ENCODE data around the gene JSRP1.

JSRP1 gene

DNA sequence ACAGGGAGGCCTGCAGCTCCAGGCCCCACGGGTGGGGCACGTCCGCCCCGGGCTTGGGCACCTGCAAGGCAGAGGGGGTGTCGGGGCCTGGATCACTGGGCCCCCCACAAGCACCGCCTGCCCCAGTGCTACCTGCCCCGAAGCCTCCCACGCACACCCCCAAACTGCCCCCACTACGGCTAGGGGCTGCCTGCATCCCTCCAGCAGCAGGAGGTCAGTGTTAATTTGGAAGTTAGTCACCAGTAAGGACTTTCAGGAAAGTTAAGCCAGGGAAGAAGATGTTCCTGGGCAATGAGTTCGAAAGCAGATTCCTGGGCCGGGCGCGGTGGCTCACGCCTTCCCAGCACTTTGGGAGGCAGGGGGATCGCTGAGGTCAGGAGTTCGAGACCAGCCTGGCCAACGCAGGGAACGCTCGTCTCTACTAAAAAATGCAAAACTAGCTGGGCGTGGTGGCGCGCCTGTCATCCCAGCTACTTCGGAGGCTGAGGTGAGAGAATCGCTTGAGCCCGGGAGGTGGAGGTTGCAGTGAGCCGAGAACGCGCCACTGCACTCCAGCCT, 20.3 kb upstream of the JSRP1 start:
- Mint-ChIP-seq H3K27ac (no peak overlapping the region), H3K27me3 (peaks cover under 1% of the 10 kb centered on the region), H3K36me3 (peaks cover 21% of the 10 kb centered on the region), H3K4me3 (no peak overlapping the region), H3K4me1 (peaks cover 34% of the 10 kb centered on the region), H3K9me3 (no peaks in the 10 kb centered on the region)
- CTCF ChIA-PET: interaction anchor here (0.7 kb wide), 1 partner anchor 41 kb away, joined by 3 read pairs; no protein-coding TSS in a partner anchor
- no peak for DNase-seq

DNA sequence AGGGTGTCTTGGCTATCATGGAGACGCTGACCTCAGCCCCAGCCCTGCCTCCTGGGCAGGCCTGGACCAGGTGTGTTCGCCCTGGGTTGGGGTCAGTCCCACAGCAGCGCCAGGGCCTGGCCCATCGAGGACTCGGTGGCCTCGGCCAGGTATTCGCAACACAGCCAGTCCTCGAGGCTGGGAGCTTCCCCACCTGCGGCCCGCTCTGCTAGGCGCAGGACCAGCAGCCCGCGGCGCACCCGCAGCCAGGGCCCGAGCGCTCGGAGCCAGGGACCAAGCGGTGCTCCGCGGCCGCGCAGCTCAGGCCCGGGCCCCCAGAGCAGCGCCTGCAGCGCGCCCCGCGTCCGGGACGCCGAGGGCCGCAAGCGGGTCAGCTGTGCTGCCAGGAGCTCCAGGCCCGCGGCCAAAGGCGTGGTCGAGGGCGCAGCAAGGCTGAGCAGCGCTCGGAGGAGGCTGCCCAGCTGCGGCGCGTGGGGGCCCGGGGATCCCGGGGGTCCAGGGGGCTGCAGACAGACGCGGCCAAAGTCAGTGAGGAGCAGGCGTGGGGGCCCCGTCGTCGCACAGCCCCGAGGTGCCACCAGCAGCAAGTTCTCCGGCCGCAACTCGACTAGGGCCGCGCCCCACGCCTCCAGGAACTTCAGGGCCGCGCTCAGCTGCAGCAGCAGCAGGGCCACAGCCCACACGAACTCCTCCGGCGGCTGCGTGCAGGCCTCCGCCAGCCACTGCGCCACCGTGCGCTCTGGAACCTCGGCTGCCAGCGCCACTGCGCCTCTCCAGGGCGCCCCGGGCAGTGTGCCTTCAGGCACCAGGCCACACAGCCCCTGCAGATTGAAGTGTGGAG, 19.6 kb upstream of the JSRP1 start:
- peaks cover 24% of the 10 kb centered on the region for H3K36me3 Mint-ChIP-seq

DNA sequence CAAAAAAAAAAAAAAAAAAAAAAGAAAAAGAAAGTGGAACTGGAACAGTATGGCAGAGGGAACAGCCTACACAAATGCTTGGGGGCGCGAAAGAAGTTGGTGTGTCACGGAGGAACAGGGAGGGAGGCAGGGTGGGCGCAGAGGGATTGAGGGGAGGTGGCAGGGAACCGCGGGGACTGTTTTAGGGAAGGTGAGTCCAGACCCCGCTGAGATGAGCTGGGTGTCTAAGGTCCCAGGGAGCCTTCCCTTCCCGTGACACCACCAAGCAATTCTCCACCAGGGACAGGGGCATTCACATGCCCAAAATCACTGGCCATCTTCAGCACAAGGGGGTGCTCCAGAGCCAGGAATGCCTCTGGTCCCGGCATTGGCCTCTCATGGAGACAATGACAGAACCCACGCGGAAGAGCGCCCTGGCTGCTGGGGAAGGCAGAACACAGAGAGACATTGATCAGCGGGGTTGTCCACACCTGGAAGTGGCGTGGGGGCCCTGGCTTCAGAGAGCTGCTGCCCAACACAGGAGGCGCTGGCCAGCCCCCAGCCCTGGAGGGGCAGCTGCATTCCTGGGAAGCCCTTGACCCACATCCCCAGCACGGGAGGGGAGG, 18.8 kb upstream of the JSRP1 start:
- peak overlapping the region; percentile 75 for H3K27ac Mint-ChIP-seq
- peaks cover 24% of the 10 kb centered on the region for H3K36me3 Mint-ChIP-seq
- H3K4me3 Mint-ChIP-seq: no peak overlapping the region
- CTCF ChIA-PET: interaction anchor here (0.7 to 3.1 kb wide), 10 partner anchors 8 to 326 kb away, joined by 3 to 16 read pairs (median 3); partner anchors contain the start of gene AMH
- peak; percentile 80 for DNase-seq
- H3K27me3 Mint-ChIP-seq: no peaks in the 10 kb centered on the region
- H3K9me3 Mint-ChIP-seq: no peaks in the 10 kb centered on the region
- H3K4me1 Mint-ChIP-seq: peaks cover 36% of the 10 kb centered on the region

More for the DNA sequence above, 19.6 kb upstream of the JSRP1 start:
- Mint-ChIP-seq H3K27me3 (no peaks in the 10 kb centered on the region), H3K4me1 (peaks cover 36% of the 10 kb centered on the region), H3K27ac (no peak overlapping the region), H3K4me3 (no peak overlapping the region), H3K9me3 (no peaks in the 10 kb centered on the region)
- DNase-seq: no peak
- CTCF ChIA-PET: interaction anchor here (0.7 to 2.1 kb wide), 5 partner anchors 12 to 326 kb away, joined by 3 to 6 read pairs (median 3); no protein-coding TSS in a partner anchor

- peak overlapping the region; percentile 65 for H3K4me3 Mint-ChIP-seq
- peaks cover 25% of the 10 kb centered on the region for H3K36me3 Mint-ChIP-seq
- no peak for DNase-seq
- H3K27me3 Mint-ChIP-seq: peaks cover 3% of the 10 kb centered on the region
- no peaks in the 10 kb centered on the region for H3K9me3 Mint-ChIP-seq
- H3K27ac Mint-ChIP-seq: peak overlapping the region; percentile 86
- CTCF ChIA-PET: interaction anchor here (0.7 to 3.1 kb wide), 11 partner anchors 9 to 327 kb away, joined by 3 to 16 read pairs (median 4); partner anchors contain the start of genes AMH and PLEKHJ1
- H3K4me1 Mint-ChIP-seq: peaks cover 36% of the 10 kb centered on the region
Observed at GRCh38 chr19:2274185-2274711, 18.0 kb upstream of the JSRP1 start.

GRCh38 chr19:2273356-2274184, 17.4 kb upstream of the JSRP1 start:
- Mint-ChIP-seq H3K27me3 (peaks cover 3% of the 10 kb centered on the region), H3K4me1 (peaks cover 40% of the 10 kb centered on the region), H3K27ac (peak overlapping the region; percentile 86), H3K36me3 (peaks cover 25% of the 10 kb centered on the region), H3K9me3 (no peaks in the 10 kb centered on the region), H3K4me3 (peak overlapping the region; percentile 65)
- DNase-seq: peak; percentile 86
- CTCF ChIA-PET: interaction anchor here (0.7 to 3.1 kb wide), 8 partner anchors 12 to 118 kb away, joined by 3 to 16 read pairs (median 6); partner anchors contain the start of genes AMH and PLEKHJ1

- peaks cover 23% of the 10 kb centered on the region for H3K36me3 Mint-ChIP-seq
- H3K4me1 Mint-ChIP-seq: peaks cover 48% of the 10 kb centered on the region
- CTCF ChIA-PET: interaction anchor here (0.8 to 3.1 kb wide), 6 partner anchors 9 to 36 kb away, joined by 3 to 16 read pairs (median 4); partner anchors contain the start of gene PLEKHJ1
Observed at GRCh38 chr19:2271234-2272103, 15.3 kb upstream of the JSRP1 start.

DNA sequence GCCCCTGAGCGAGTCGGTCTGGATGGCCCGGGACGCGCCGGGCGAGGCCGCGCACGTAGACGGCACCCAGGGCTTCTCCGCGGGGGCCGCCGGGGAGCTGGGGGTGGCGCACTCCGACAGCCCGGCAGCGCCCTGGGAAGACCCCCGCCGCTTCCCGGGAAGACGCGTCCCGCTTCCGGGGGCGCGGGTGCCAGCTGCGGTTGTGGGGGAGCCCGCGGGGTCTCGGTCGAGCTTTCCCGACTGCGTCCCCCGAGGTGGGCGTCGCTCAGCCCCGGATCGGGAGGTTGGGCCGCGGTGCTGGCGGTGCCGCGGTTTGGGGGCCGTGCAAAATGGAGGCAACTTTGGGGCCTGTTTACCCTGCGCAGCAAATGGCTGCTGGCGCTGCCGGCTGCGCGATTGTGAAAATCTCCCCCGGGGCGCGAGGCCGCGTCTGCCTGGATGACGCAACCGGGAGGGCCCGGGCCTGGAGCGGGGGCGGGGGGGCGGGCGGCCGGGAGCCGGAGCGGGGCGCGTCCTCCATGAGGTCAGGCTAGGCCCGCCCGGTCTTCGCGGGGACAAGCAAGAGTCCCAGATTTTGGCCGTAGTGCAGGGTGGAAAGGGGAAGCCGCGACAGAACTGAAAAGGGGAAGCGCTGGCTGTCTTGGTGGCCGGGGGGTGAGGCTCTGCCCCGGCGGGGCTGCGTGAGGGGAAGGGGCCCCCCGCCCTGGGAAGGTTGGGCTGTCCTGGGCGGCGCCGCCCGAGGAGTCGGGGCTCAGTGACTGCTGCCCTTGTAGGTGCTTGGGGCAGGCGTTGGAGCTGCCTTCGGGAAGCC, 14.4 kb upstream of the JSRP1 start:
- Mint-ChIP-seq H3K36me3 (peaks cover 23% of the 10 kb centered on the region), H3K27me3 (peaks cover 3% of the 10 kb centered on the region), H3K27ac (peak overlapping the region; percentile 90), H3K9me3 (no peaks in the 10 kb centered on the region), H3K4me1 (peaks cover 52% of the 10 kb centered on the region), H3K4me3 (peak overlapping the region; percentile 87)
- CTCF ChIA-PET: interaction anchor here (0.8 to 1.5 kb wide), 3 partner anchors 8 to 19 kb away, joined by 3 to 4 read pairs (median 3); no protein-coding TSS in a partner anchor
- DNase-seq: peak; percentile 77

More at GRCh38 chr19:2271234-2272103, 15.3 kb upstream of the JSRP1 start:
- H3K4me3 Mint-ChIP-seq: peak overlapping the region; percentile 87
- peaks cover 3% of the 10 kb centered on the region for H3K27me3 Mint-ChIP-seq
- peak overlapping the region; percentile 90 for H3K27ac Mint-ChIP-seq
- no peaks in the 10 kb centered on the region for H3K9me3 Mint-ChIP-seq
- no peak for DNase-seq

DNA sequence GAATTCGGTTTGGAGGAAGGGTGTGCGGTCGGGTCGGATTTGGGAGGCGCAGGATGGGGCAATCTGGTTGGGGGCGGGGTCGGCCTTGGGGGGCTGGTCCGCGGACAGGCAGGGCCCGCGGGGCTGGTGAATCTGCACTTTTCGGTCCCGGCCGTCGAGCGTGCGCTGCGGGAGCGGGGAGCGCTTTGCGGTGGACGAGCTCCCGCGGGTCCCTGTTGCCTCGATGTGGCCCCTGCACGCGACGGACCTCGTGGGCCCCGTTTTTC, 13.9 kb upstream of the JSRP1 start:
- CTCF ChIA-PET: no interaction called here
- H3K27ac Mint-ChIP-seq: peak overlapping the region; percentile 89
- peaks cover 50% of the 10 kb centered on the region for H3K4me1 Mint-ChIP-seq
- peaks cover 21% of the 10 kb centered on the region for H3K36me3 Mint-ChIP-seq
- no peaks in the 10 kb centered on the region for H3K9me3 Mint-ChIP-seq
- H3K27me3 Mint-ChIP-seq: peaks cover 3% of the 10 kb centered on the region
- peak; percentile 60 for DNase-seq
- peak overlapping the region; percentile 84 for H3K4me3 Mint-ChIP-seq

GRCh38 chr19:2269244-2270156, 13.3 kb upstream of the JSRP1 start:
- CTCF ChIA-PET: no interaction called here
- Mint-ChIP-seq H3K4me3 (peak overlapping the region; percentile 84), H3K27me3 (peaks cover 3% of the 10 kb centered on the region), H3K27ac (peak overlapping the region; percentile 89), H3K9me3 (no peaks in the 10 kb centered on the region), H3K36me3 (peaks cover 19% of the 10 kb centered on the region), H3K4me1 (peaks cover 47% of the 10 kb centered on the region)
- peak; percentile 99 for DNase-seq

GRCh38 chr19:2268861-2269243, 12.6 kb upstream of the JSRP1 start:
- peaks cover 41% of the 10 kb centered on the region for H3K4me1 Mint-ChIP-seq
- CTCF ChIA-PET: no interaction called here
- H3K9me3 Mint-ChIP-seq: no peaks in the 10 kb centered on the region

GRCh38 chr19:2268480-2268830, 12.2 kb upstream of the JSRP1 start:
- peaks cover 3% of the 10 kb centered on the region for H3K27me3 Mint-ChIP-seq
- no peaks in the 10 kb centered on the region for H3K9me3 Mint-ChIP-seq
- peak overlapping the region; percentile 24 for H3K27ac Mint-ChIP-seq
- peak overlapping the region; percentile 84 for H3K4me3 Mint-ChIP-seq
- CTCF ChIA-PET: no interaction called here
- peaks cover 11% of the 10 kb centered on the region for H3K36me3 Mint-ChIP-seq
- DNase-seq: no peak
- peaks cover 37% of the 10 kb centered on the region for H3K4me1 Mint-ChIP-seq

More at GRCh38 chr19:2268861-2269243, 12.6 kb upstream of the JSRP1 start:
- peaks cover 13% of the 10 kb centered on the region for H3K36me3 Mint-ChIP-seq
- peak overlapping the region; percentile 89 for H3K27ac Mint-ChIP-seq
- peaks cover 3% of the 10 kb centered on the region for H3K27me3 Mint-ChIP-seq
- no peak for DNase-seq
- H3K4me3 Mint-ChIP-seq: peak overlapping the region; percentile 84

Data from activated naive CD4-positive, alpha-beta T cell treated with anti-CD3 and anti-CD28 coated beads, Interleukin-2, amount 10 ng/mL, durations not matched to agents 7 days and 5 days (primary cell).